Esophagus squamous epithelium (tissue), 5 donors: ENCODE data around the gene SYNPO2. TPM values are rescaled to one million over a fixed set of nuclear protein-coding genes. Genes with fewer than 3 reads are reported as not detected.
"Not testable (repeated sequence)": the region's sequence is repeated elsewhere in the genome, so short reads cannot be mapped to it uniquely, and the experiment has no call there.

Experiments used
- DNase-seq: peaks from one replicate; lab custom pipeline; 2025; lab: John Stamatoyannopoulos, UW
- H3K27ac ChIP-seq, 4 donors: fragments of 200-600 bp; sonication (generic); one replicate each; pipeline ENCODE4 v1.5.1; 2016 to 2019; ENCODE audit warnings: mild to moderate bottlenecking in 1 of 4
- H3K27me3 ChIP-seq, 4 donors: fragments of 200-600 bp; sonication (generic); 1 replicate in 3 of 4; 2 replicates in 1 of 4; pipeline versions ENCODE4 v1.5.1 to v1.6.0; 2017 to 2021; ENCODE audit warnings: antibody characterized with exemption in 1 of 4
- H3K36me3 ChIP-seq, 3 donors: fragments of 200-600 bp; sonication (generic); one replicate each; pipeline ENCODE4 v1.5.1; 2016 to 2019
- H3K4me1 ChIP-seq, 3 donors: fragments of 200-600 bp; sonication (generic); one replicate each; pipeline ENCODE4 v1.5.1; 2017 to 2019
- H3K4me3 ChIP-seq, 4 donors: fragments of 200-600 bp; sonication (generic); 1 replicate in 3 of 4; 2 replicates in 1 of 4; pipeline ENCODE4 v1.5.1; 2016 to 2019; ENCODE audit warnings: mild to moderate bottlenecking in 2 of 4, moderate library complexity in 1 of 4
- H3K9me3 ChIP-seq, 3 donors: fragments of 200-600 bp; sonication (generic); one replicate each; pipeline ENCODE4 v1.5.1; 2016 to 2019
- POLR2A ChIP-seq, 4 donors: fragments of 450-650 bp; IDR thresholded peaks; one replicate each; pipeline ENCODE4 v1.6.1; 2017; ENCODE audit warnings: antibody characterized with exemption in 4 of 4, mild to moderate bottlenecking in 4 of 4, moderate library complexity in 3 of 4
- WGBS, 2 donors: methylation state at CpG; one replicate each; pipeline ENCODE4 v1.1.5; 2018; 5-methylcytosine and 5-hydroxymethylcytosine counted together
- intact Hi-C: fragments of 100-400 bp; cut with DNase I; formaldehyde crosslinking; loops from one replicate; pipeline ENCODE4 v1.15.0; 2022
- total RNA-seq, 4 donors: library from RNA; depleted of rRNA; stranded (reverse); fragments of >200 nt; gene quantifications; one replicate each; pipeline ENCODE4 v1.1.0, GENCODE V29; 2016
- TF ChIP-seq, protein P1 (sequence below), 6 experiments: fragments of 450-650 bp in 4 of 6; fragments of 200-600 bp in 2 of 6; sonication (generic) in 2 of 6; IDR thresholded peaks; one replicate each; pipeline ENCODE4 v1.5.1; 2016 to 2019; ENCODE audit warnings: antibody characterized with exemption in 6 of 6, mild to moderate bottlenecking in 4 of 6, moderate library complexity in 4 of 6
- donor health status: DM: yes; HTN: yes; CAD: no.

SYNPO2 gene
- total RNA-seq, 4 donors from 2014 or later: 19.0 to 418 (median 84.2) TPM

GRCh38 chr4:119059221-119059620, 170.6 kb downstream of the SYNPO2 start:
- WGBS, 2 donors: 56 to 58% methylated on average over 3 of the region's 3 CpGs
- TF ChIP-seq, protein P1, sequence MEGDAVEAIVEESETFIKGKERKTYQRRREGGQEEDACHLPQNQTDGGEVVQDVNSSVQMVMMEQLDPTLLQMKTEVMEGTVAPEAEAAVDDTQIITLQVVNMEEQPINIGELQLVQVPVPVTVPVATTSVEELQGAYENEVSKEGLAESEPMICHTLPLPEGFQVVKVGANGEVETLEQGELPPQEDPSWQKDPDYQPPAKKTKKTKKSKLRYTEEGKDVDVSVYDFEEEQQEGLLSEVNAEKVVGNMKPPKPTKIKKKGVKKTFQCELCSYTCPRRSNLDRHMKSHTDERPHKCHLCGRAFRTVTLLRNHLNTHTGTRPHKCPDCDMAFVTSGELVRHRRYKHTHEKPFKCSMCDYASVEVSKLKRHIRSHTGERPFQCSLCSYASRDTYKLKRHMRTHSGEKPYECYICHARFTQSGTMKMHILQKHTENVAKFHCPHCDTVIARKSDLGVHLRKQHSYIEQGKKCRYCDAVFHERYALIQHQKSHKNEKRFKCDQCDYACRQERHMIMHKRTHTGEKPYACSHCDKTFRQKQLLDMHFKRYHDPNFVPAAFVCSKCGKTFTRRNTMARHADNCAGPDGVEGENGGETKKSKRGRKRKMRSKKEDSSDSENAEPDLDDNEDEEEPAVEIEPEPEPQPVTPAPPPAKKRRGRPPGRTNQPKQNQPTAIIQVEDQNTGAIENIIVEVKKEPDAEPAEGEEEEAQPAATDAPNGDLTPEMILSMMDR (IDR thresholded peaks at IDR 0.05): no peak
- TF ChIP-seq POLR2A (IDR thresholded peaks at IDR 0.05): no peak
- intact Hi-C loops: no loop called here

DNA sequence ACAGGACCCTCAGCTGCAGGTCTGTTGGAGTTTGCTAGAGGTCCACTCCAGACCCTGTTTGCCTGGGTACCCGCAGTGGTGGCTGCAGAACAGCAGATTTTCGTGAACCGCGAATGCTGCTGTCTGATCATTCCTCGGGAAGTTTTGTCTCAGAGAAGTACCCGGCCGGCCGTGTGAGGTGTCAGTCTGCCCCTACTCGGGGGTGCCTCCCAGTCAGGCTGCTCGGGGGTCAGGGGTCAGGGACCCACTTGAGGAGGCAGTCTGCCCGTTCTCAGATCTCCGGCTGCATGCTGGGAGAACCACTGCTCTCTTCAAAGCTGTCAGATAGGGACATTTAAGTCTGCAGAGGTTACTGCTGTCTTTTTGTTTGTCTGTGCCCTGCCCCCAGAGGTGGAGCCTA, 178.5 kb downstream of the SYNPO2 start:
- 80% methylated on average over 1 of the region's 12 CpGs; no CpG with 5 or more reads in 1 of the 2 donors for WGBS, 2 donors
- H3K27ac ChIP-seq, H3K9me3 ChIP-seq, intact Hi-C loops, H3K36me3 ChIP-seq, DNase-seq, H3K27me3 ChIP-seq, H3K4me3 ChIP-seq: not testable (repeated sequence)
- H3K4me1 ChIP-seq: peaks cover 0 to 34% (median 14%) of the 10 kb centered on the region in 3 donors

More at GRCh38 chr4:119059221-119059620, 170.6 kb downstream of the SYNPO2 start:
- no peak for DNase-seq
- no peaks in the 10 kb centered on the region for H3K27me3 ChIP-seq
- H3K36me3 ChIP-seq: no peaks in the 10 kb centered on the region
- no peak overlapping the region for H3K4me3 ChIP-seq
- no peaks in the 10 kb centered on the region for H3K9me3 ChIP-seq
- H3K4me1 ChIP-seq: no peaks in the 10 kb centered on the region
- H3K27ac ChIP-seq: no peak overlapping the region

DNA sequence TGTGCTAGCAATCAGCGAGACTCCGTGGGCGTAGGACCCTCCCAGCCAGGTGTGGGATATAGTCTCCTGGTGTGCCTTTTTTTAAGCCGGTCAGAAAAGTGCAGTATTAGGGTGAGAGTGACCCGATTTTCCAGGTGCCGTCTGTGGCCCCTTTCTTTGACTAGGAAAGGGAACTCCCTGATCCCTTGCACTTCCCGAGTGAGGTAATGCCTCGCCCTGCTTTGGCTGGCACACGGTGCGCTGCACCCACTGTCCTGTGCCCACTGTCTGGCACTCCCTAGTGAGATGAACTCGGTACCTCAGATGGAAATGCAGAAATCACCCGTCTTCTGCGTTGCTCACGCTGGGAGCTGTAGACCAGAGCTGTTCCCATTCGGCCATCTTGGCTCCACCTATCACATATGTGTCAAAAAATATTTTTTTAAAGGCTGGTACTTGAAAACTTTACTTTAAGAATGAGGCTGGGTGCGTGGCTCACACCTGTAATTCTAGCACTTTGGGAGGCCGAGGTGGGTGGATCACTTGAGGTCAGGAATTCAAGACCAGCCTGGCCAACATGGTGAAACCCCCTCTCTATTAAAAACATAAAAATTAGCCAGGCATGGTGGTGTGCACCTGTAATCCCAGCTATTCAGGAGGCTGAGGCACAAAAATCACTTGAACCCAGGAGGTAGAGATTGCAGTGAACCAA, 179.2 kb downstream of the SYNPO2 start:
- DNase-seq, H3K9me3 ChIP-seq, H3K36me3 ChIP-seq, intact Hi-C loops, H3K27me3 ChIP-seq: not testable (repeated sequence)
- Histone ChIP-seq H3K4me1 (peaks cover 0 to 34% (median 14%) of the 10 kb centered on the region in 3 donors), H3K4me3 (peak overlapping the region in 2 of 4 donors; percentile 7 to 21), H3K27ac (peak overlapping the region; percentile 5 to 83 (median 66))
- 63 to 89% methylated on average over 7 to 8 of the region's 17 CpGs for WGBS, 2 donors

DNA sequence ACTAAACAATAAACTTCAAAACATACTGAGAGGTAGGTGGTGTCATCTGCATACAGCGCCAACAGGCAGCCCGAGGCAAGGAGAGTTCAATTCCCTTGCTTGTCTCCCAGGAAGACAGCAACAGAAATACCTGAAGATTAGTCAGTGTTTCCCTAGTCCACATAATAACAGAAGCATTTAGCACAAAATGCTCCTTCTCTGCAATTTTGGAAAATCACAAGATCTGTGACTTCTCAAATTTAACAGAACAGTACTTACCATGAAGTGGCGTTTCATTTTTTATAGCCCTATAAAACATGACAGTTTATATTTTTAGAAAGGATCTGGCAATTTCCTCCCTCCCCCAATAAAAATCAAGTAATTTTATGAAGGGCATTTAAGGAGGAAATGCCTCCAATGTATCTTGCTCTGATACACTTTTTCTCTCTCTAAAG, 179.9 kb downstream of the SYNPO2 start:
- TF ChIP-seq, protein P1 (IDR thresholded peaks at IDR 0.05): no peak
- no peak for TF ChIP-seq POLR2A (IDR thresholded peaks at IDR 0.05)
- WGBS, 2 donors: 44 to 48% methylated on average over 3 of the region's 3 CpGs
- Histone ChIP-seq H3K4me1 (peaks cover 0 to 34% (median 14%) of the 10 kb centered on the region in 3 donors), H3K4me3 (no peak overlapping the region), H3K9me3 (peaks cover 0 to 2% (median 0%) of the 10 kb centered on the region in 3 donors), H3K27me3 (no peaks in the 10 kb centered on the region), H3K27ac (peak overlapping the region; percentile 5 to 83 (median 66)), H3K36me3 (no peaks in the 10 kb centered on the region)
- intact Hi-C loops: no loop called here
- no peak for DNase-seq

DNA sequence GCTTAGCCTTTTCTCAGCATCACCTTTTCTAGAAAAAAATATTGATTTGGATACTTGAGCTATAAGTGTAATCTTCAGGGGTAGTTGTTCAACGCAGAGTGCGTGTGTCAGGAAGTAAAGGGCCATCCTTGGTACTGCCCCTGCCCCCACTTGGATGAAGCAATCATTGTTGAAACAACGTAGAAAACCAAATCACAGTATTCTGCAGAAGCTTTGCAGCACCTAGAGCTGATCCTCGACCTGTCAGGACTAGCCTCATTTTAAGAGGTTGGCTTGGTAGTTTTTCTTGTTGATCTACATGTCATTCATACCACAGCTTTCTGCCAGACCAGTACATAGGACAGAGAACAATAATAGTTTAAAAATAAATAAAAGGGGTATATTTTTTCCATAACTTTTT, 181.6 kb downstream of the SYNPO2 start:
- H3K36me3 ChIP-seq: no peaks in the 10 kb centered on the region
- peaks cover 0 to 34% (median 14%) of the 10 kb centered on the region in 3 donors for H3K4me1 ChIP-seq
- no peaks in the 10 kb centered on the region for H3K27me3 ChIP-seq
- TF ChIP-seq, protein P1 (IDR thresholded peaks at IDR 0.05): no peak
- WGBS, 2 donors: 19 to 42% methylated on average over 3 to 4 of the region's 4 CpGs
- DNase-seq: no peak
- no peak overlapping the region for H3K4me3 ChIP-seq
- H3K27ac ChIP-seq: peak overlapping the region in 3 of 4 donors; percentile 44 to 63 (median 62)
- H3K9me3 ChIP-seq: peaks cover 0 to 3% (median 0%) of the 10 kb centered on the region in 3 donors
- intact Hi-C loops: no loop called here

- Histone ChIP-seq H3K4me3 (no peak overlapping the region), H3K4me1 (peaks cover 0 to 25% (median 0%) of the 10 kb centered on the region in 3 donors), H3K36me3 (no peaks in the 10 kb centered on the region), H3K9me3 (no peaks in the 10 kb centered on the region), H3K27me3 (no peaks in the 10 kb centered on the region), H3K27ac (peak overlapping the region; percentile 41 to 70 (median 56))
- intact Hi-C loops: no loop called here
- TF ChIP-seq, protein P1 (IDR thresholded peaks at IDR 0.05): no peak
- TF ChIP-seq POLR2A (IDR thresholded peaks at IDR 0.05): no peak
- no peak for DNase-seq
- WGBS, 2 donors: 38 to 39% methylated on average over 2 of the region's 2 CpGs
Measured at GRCh38 chr4:119080721-119081541, 192.3 kb downstream of the SYNPO2 start.
